Measurements from ENCODE around the gene SHISA8.
"Not testable (repeated sequence)": the region's sequence is repeated elsewhere in the genome, so short reads cannot be mapped to it uniquely, and the experiment has no call there.

Gene SHISA8

DNA sequence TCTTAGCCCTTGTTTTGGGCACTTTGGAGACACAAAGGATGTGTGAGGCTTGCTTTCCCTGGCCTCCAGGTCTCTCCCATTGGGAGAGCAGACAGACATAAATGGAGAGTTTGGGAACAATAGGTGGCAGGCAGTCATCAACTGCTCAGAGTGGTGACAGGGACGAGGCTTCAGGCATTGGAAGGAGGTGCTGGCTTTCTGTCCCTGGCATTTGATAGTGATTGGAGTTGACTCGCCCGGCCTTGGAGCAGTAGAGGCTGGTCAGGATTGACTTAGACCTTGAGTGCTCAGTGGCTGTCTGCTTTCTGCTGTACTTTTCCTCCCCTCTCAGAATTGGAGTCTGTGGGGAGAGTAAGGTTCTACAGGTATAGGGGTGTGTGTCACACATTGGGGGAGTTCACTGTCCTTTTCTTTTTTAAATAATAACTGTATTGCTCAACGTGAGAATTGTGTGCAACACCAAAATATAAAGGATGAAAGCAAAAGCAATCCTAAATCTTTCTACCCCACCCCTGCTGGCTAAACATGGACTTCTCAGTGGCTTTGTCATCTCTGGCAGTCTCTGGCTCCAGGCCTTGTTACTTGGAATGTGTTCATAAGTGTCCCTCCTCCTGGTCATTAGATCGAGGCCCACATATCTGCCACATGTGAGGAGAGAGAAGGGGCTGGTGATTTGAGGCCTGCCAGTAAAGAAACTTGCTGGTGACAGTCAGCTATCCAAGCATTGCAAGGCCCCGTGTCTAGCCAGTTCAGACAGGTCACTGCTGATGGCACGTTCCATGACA lies 21.1 kb downstream of the SHISA8 start:
- no peak for DNase-seq

- no peak for DNase-seq
Observed at GRCh38 chr22:41892721-41893120, 22.2 kb downstream of the SHISA8 start.

GRCh38 chr22:41891407-41891806 lies 23.5 kb downstream of the SHISA8 start:
- DNase-seq = no peak

- DNase-seq = no peak
Observed at GRCh38 chr22:41888627-41889200, 26.2 kb downstream of the SHISA8 start.

DNA sequence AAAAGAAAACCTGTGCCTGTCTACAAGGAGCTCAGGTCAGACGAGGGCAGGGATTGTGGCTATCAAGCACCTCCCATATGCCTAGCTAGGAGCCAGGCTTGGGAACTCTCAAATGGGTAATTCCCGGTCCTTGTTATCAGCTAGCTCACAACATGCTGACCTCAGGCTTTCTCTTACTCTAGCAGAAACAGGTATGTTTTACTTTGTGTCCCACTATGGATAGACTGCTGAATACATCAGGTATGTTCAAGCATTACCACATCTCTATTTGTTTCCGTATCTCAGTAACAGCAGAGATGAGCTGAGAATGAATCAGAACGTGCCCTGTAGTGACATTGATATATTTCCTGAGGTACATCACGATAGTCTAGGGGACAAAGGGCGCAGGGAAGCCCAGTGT lies 29.4 kb downstream of the SHISA8 start:
- no peak for DNase-seq

GRCh38 chr22:41885116-41885515 lies 29.8 kb downstream of the SHISA8 start:
- DNase-seq = no peak

GRCh38 chr22:41883400-41883799 lies 31.5 kb downstream of the SHISA8 start:
- no peak for DNase-seq

- DNase-seq = no peak
Observed at GRCh38 chr22:41880653-41881052, 34.2 kb downstream of the SHISA8 start.

- DNase-seq = no peak
Observed at GRCh38 chr22:41876675-41877074, 38.2 kb downstream of the SHISA8 start.

- DNase-seq = no peak
Observed at GRCh38 chr22:41876275-41876674, 38.6 kb downstream of the SHISA8 start.

GRCh38 chr22:41875531-41876270 lies 39.2 kb downstream of the SHISA8 start:
- no peak for DNase-seq

DNA sequence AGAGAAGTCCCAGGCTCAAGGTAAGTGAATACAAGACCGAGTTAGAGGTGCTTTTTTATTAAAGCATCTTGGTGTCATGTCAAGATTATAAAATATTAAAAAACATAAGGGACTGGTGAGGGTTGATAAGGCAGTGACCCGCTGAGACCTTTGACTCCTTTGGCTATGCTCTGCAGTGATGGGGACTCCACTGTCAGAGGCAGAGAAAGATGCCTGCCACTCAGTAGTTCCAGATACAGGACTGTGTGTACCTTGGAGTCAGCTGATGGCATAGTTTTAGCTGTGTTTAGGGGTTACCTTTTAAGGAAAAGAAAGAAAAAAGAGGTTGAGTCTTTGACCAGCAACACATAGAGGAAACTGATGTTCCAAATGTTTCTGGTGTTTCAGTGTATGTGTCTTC lies 40.8 kb downstream of the SHISA8 start:
- no peak for DNase-seq

- DNase-seq = no peak
Observed at GRCh38 chr22:41873391-41873790, 41.5 kb downstream of the SHISA8 start.

GRCh38 chr22:41870786-41871185 lies 44.1 kb downstream of the SHISA8 start:
- no peak for DNase-seq

DNA sequence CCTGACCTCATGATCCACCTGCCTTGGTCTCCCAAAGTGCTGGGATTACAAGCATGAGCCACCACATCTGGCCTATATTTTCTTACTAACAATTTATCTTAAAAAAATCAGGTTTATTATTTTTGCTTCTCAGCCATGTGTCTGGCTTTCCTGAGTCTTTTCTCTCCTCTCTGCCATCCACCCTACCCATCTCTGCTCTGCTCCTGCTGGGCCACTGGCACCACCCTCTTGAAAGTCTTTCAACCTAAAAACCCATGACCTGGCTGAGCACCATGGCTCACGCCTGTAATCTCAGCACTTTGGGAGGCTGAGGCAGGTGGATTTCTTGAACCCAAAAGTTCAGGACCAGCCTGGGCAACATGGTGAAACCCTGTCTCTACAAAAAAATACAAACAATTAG lies 44.8 kb downstream of the SHISA8 start:
- DNase-seq = not testable (repeated sequence)

GRCh38 chr22:41868556-41868955 lies 46.3 kb downstream of the SHISA8 start:
- no peak for DNase-seq

GRCh38 chr22:41863472-41863871 lies 51.4 kb downstream of the SHISA8 start:
- no peak for DNase-seq

DNA sequence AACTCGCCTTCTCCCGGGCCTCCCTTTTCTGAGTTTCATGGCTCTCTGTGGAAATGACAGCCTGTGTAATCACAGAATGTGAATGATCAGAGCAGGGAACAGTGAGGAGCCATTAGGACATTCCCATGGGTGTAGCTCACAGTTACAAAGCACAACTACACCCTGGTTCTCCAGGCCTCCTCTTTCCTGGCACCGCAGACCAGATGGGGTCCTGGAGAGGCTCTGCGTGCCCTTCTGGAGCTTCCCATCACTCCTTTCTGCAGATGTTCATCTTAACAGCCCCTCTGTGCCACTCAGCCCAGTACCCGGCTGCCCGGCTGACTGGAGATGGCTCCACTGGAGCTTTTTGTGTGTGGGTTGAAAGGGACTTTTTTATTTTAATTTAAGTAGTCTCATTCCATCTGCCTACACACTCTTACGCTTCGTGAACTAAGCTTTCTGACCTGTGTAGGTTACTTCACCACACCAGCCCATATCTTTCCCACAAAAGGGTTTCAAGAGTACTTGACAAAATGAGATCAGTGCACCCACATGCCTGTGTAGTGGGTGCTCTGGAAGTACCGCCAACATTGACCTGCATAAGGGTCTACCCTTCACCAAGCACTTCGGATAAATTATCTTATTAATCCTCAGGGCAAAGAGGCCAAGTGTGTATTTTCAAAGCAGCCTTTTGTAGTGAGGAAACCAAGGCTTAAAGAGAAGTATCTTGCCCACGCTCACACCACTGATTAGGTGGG lies 52.2 kb downstream of the SHISA8 start:
- DNase-seq = no peak

DNA sequence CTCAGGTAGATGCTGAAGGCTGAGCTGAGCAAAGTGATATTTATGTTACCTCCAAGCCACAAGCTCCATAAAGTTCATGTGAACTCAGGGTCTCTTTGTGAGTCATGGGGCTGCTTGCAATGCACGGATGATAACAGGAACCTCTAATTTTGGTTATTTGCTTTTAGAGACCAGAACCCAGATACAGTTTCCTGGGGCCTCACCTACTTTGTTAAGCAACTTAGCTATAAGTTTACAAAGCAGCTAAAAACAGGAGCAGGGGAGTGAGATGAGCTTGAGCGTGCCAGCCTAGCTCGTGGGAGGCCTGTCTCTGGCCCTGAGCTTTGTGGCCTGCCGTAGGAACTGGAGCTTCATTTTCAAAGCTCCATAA lies 52.7 kb downstream of the SHISA8 start:
- DNase-seq = peak; percentile 80
